Loucy (cell line): ENCODE results near the gene COPS7B.
"Not testable (repeated sequence)": the region's sequence is repeated elsewhere in the genome, so short reads cannot be mapped to it uniquely, and the experiment has no call there.

Experiments
- H2AFZ ChIP-seq: fragments of 200-600 bp; sonication (generic); 2 replicates; pipeline ENCODE4 v1.6.0; 2016; ENCODE audit warnings: antibody characterized with exemption, mild to moderate bottlenecking, low read length, moderate library complexity
- H3F3A ChIP-seq: fragments of 200-600 bp; 2 replicates; pipeline ENCODE4 v1.6.0; 2016; ENCODE audit warnings: antibody characterized with exemption, low read depth, mild to moderate bottlenecking
- H3K27me3 ChIP-seq: fragments of 200-600 bp; sonication (generic); 2 replicates; pipeline ENCODE4 v1.6.1; 2014; ENCODE audit warnings: low read length, mild to moderate bottlenecking; ENCODE audit not compliant: insufficient read depth, poor library complexity, severe bottlenecking
- H3K36me3 ChIP-seq: fragments of 200-600 bp; sonication (generic); 2 replicates; pipeline ENCODE4 v1.6.1; 2016; ENCODE audit warnings: low read length; ENCODE audit not compliant: insufficient read depth
- H3K4me1 ChIP-seq: fragments of 200-600 bp; sonication (generic); 2 replicates; pipeline ENCODE4 v1.5.1; 2014; ENCODE audit warnings: low read length, mild to moderate bottlenecking; ENCODE audit not compliant: insufficient read depth, poor library complexity, severe bottlenecking
- H3K4me2 ChIP-seq: fragments of 200-600 bp; sonication (generic); 2 replicates; pipeline ENCODE4 v1.6.0; 2014; ENCODE audit warnings: antibody characterized with exemption, low read length, low read depth, mild to moderate bottlenecking; ENCODE audit not compliant: poor library complexity, severe bottlenecking
- H3K4me3 ChIP-seq: fragments of 200-600 bp; sonication (generic); 2 replicates; pipeline ENCODE4 v1.5.1; 2014; ENCODE audit warnings: low read length, mild to moderate bottlenecking, mixed read lengths; ENCODE audit not compliant: poor library complexity, severe bottlenecking
- H3K79me2 ChIP-seq: fragments of 200-600 bp; sonication (generic); 2 replicates; pipeline ENCODE4 v1.6.1; 2014; ENCODE audit warnings: low read length; ENCODE audit not compliant: insufficient read depth
- H3K9ac ChIP-seq: fragments of 200-600 bp; sonication (generic); 2 replicates; pipeline ENCODE4 v1.6.0; 2014; ENCODE audit warnings: mild to moderate bottlenecking, low read depth, low read length, moderate library complexity; ENCODE audit not compliant: poor library complexity, severe bottlenecking
- H3K9me2 ChIP-seq: fragments of 200-600 bp; sonication (generic); replicated peaks from 2 replicates; pipeline ENCODE4 v1.6.1; 2016; ENCODE audit warnings: low read depth, low read length, mixed read lengths
- H3K9me3 ChIP-seq: fragments of 200-600 bp; sonication (generic); 2 replicates; pipeline ENCODE4 v1.6.1; 2014; ENCODE audit warnings: mild to moderate bottlenecking, antibody characterized with exemption, low read length, low read depth; ENCODE audit not compliant: insufficient read depth
- H4K20me1 ChIP-seq: fragments of 200-600 bp; sonication (generic); 2 replicates; pipeline ENCODE4 v1.6.0; 2014; ENCODE audit warnings: antibody characterized with exemption, low read length, mild to moderate bottlenecking; ENCODE audit not compliant: insufficient read depth, poor library complexity, severe bottlenecking
- CTCF ChIP-seq: fragments of 200-600 bp; sonication (generic); conservative IDR thresholded peaks from 2 replicates; pipeline ENCODE4 v1.5.1; 2014; ENCODE audit warnings: mild to moderate bottlenecking, antibody characterized with exemption, low read length
- EZH2phosphoT487 ChIP-seq: fragments of 200-600 bp; IDR thresholded peaks from 2 replicates; pipeline ENCODE4 v1.6.1; 2018; ENCODE audit warnings: antibody characterized with exemption, mild to moderate bottlenecking, moderate library complexity, borderline replicate concordance

The COPS7B gene

GRCh38 chr2:231745303-231746038, 40.8 kb upstream of the COPS7B start:
- H3K9ac ChIP-seq, result no peak overlapping the region
- no peaks in the 10 kb centered on the region for H3F3A ChIP-seq
- no peaks in the 10 kb centered on the region for H4K20me1 ChIP-seq
- no peaks in the 10 kb centered on the region for H3K9me3 ChIP-seq
- H3K9me2 ChIP-seq, result no peaks in the 10 kb centered on the region
- H3K27me3 ChIP-seq, result no peaks in the 10 kb centered on the region
- no peak for TF ChIP-seq CTCF
- TF ChIP-seq EZH2phosphoT487, result no peak
- no peaks in the 10 kb centered on the region for H3K36me3 ChIP-seq
- peaks cover 4% of the 10 kb centered on the region for H3K4me1 ChIP-seq
- no peak overlapping the region for H3K4me2 ChIP-seq
- H3K4me3 ChIP-seq, result no peak overlapping the region
- no peaks in the 10 kb centered on the region for H3K79me2 ChIP-seq
- H2AFZ ChIP-seq, result no peak overlapping the region

- not testable (repeated sequence) for H3K9me3 ChIP-seq, H4K20me1 ChIP-seq, H3K4me2 ChIP-seq, H3K9ac ChIP-seq, H3K4me1 ChIP-seq, H3K4me3 ChIP-seq, H3K9me2 ChIP-seq, H3K36me3 ChIP-seq, H3K27me3 ChIP-seq, H2AFZ ChIP-seq, H3F3A ChIP-seq, H3K79me2 ChIP-seq
These were observed 37.9 kb upstream of the COPS7B start for GRCh38 chr2:231748153-231748896.

GRCh38 chr2:231749016-231749415, 37.2 kb upstream of the COPS7B start:
- H3K9me3 ChIP-seq, H3K4me2 ChIP-seq, H3K9ac ChIP-seq, H4K20me1 ChIP-seq, H3K27me3 ChIP-seq, H3F3A ChIP-seq, H2AFZ ChIP-seq, H3K4me1 ChIP-seq, H3K4me3 ChIP-seq, H3K79me2 ChIP-seq, H3K9me2 ChIP-seq, H3K36me3 ChIP-seq: not testable (repeated sequence)

GRCh38 chr2:231751042-231751815, 35.0 kb upstream of the COPS7B start:
- H3K4me2 ChIP-seq, result no peak overlapping the region
- no peaks in the 10 kb centered on the region for H3F3A ChIP-seq
- H3K27me3 ChIP-seq, result no peaks in the 10 kb centered on the region
- H3K4me3 ChIP-seq, result no peak overlapping the region
- no peaks in the 10 kb centered on the region for H3K36me3 ChIP-seq
- TF ChIP-seq CTCF (no peak), EZH2phosphoT487 (no peak)
- H2AFZ ChIP-seq, result no peak overlapping the region
- no peaks in the 10 kb centered on the region for H3K9me3 ChIP-seq
- H3K4me1 ChIP-seq, result peaks cover 4% of the 10 kb centered on the region
- H3K9me2 ChIP-seq, result no peaks in the 10 kb centered on the region
- no peaks in the 10 kb centered on the region for H4K20me1 ChIP-seq
- H3K9ac ChIP-seq, result no peak overlapping the region
- H3K79me2 ChIP-seq, result no peaks in the 10 kb centered on the region
